ENCODE data around the gene PGK1. TPM values are rescaled to one million over a fixed set of nuclear protein-coding genes. Genes with fewer than 3 reads are reported as not detected.
"Not testable (repeated sequence)": the region's sequence is repeated elsewhere in the genome, so short reads cannot be mapped to it uniquely, and the experiment has no call there.

The PGK1 gene
- polyA plus RNA-seq (ENCODE audit: insufficient read length in 4 of 4), result 100 to 1,000 TPM; 306 to 414 (median 379) TPM

DNA sequence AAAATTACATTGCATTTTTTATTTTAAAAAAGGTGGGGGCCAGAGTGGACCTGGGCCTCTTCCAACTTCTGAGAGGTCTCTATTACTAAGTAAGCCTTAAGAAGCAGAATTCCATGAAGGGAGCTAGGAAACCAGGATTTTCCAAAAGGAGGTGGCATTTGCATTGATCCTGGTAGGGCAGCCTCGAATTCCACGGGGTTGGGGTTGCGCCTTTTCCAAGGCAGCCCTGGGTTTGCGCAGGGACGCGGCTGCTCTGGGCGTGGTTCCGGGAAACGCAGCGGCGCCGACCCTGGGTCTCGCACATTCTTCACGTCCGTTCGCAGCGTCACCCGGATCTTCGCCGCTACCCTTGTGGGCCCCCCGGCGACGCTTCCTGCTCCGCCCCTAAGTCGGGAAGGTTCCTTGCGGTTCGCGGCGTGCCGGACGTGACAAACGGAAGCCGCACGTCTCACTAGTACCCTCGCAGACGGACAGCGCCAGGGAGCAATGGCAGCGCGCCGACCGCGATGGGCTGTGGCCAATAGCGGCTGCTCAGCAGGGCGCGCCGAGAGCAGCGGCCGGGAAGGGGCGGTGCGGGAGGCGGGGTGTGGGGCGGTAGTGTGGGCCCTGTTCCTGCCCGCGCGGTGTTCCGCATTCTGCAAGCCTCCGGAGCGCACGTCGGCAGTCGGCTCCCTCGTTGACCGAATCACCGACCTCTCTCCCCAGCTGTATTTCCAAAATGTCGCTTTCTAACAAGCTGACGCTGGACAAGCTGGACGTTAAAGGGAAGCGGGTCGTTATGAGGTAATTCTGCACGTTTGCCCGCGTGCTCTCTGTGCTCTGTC lies at the start of gene PGK1:
TSS of gene PGK1 (plus strand) at position 626 of the 824 bp plus-strand sequence. CDS start at position 719, 93 bp downstream.
- DNase-seq (ENCODE audit: low read depth in 4 of 4, low spot score in 2 of 4), result peak; percentile 58 to 86 (median 77)

DNA sequence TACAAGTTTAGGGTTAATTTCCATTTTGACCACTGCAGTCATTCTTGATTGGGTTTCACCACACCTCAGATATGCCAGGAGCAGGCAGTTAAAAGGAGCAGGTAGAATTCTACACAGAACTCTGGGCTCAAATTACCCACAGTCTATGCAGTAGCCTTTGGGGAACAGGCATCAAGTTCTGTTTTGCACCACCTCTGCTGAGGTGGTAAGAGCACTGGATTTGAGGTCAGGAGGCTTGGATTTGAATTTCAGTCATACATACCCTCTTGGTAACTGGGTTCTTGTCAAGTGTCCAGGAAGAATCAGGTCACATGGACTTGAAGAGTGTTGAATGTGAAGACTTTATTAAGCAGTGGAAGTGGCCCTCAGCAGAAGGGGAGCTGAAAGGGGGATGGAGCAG lies 40.4 kb upstream of the PGK1 start:
- DNase-seq (ENCODE audit: low read depth in 4 of 4, low spot score in 2 of 4), result no peak

DNA sequence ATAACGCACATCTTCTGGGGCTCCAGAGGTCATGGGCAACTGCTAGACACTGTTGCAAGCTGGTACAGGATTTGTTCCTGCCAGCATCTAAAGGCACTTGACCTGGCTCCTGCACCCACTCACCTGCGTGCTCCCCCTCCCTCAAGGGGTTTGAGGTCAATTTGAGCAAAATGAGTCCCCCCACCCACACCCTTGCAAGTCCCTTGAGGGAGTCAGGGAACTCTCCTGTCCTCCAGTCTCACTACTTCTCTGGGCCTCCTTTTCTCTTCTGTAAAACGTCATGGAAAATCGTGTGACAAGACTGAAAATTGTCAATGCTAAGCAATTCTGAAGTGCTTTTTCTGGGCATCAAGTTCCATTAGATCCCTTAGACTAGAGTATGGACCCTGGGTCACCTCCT lies 39.9 kb upstream of the PGK1 start:
- no peak for DNase-seq (ENCODE audit: low read depth in 4 of 4, low spot score in 2 of 4)

DNA sequence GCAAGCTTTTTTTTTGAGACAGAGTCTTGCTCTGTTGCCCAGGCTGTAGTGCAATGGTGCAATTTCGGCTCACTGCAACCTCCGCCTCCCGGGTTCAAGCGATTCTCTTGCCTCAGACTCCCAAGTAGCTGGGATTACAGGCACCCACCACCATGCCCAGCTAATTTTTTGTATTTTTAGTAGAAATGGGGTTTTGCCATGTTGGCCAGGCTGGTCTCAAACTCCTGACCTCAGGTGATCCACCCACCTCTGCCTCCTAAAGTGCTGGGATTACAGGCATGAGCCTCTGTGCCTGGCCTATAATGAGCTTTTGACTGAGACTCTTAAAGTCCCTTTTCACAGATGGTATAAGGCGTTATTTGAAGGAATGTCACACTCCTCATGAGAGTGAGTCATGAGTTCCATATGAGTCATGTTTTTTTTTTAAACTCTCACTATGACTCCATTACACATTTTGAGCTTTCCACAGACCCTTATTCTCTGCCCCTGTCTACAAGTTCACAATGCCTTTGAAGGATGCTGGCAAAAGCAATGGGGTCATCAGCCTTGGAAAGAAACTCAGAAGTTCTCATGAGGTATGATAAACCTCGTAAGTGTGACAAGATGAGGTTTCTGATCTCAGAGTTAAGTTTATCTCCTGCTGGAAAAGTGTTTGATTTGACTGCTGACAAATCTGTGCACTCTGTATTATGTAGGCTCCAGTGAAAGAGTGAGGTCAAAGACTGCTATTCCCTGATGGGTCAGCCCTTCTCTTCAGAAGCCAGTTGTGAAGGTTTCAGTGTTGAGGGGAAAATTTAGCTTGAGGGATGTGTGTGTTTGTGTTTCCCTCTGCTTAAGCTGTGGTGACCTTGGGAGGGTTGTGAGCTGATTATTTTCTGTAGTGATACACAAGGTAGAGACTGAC lies 39.1 kb upstream of the PGK1 start:
- not testable (repeated sequence) for DNase-seq (ENCODE audit: low read depth in 4 of 4, low spot score in 2 of 4)

DNA sequence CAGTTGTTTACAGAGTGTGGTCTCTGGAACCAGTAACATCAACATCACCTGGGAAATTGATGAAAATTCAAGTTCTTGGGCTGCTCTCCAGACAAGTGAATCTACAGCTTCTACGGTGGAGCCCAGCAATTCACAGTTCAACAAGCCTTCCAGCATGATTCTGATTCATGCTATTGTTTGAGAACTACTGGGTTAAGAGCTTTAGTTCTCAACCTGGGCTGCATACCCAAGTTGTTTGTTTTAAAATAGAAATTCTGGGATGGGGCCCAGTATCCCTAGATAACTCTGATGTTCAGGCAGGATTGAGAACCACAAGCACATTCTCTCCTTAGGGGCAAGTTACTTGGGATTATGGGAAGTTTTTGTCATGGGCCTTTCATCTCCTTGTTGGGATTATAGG lies 37.9 kb upstream of the PGK1 start:
- DNase-seq (ENCODE audit: low read depth in 4 of 4, low spot score in 2 of 4), result no peak

DNA sequence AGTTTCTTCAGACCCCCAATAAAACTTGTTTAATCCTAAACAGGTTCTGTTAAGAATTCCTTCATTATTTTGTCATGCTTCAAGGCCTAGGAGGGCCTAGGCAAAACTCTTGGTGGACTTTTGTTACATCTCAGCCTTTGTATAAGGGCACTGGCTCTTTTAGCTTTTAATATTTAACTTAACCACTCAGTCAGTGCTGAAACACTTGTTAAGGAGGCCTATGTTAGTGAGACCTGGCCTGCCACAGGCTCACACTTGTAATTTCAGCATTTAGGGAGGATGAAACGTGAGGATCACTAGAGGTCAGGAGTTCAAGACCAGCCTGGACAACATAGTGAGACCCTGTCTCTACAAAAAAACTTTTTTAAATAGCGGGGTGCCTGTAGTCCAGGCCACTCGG lies 32.7 kb upstream of the PGK1 start:
- DNase-seq (ENCODE audit: low read depth in 4 of 4, low spot score in 2 of 4), result no peak

DNA sequence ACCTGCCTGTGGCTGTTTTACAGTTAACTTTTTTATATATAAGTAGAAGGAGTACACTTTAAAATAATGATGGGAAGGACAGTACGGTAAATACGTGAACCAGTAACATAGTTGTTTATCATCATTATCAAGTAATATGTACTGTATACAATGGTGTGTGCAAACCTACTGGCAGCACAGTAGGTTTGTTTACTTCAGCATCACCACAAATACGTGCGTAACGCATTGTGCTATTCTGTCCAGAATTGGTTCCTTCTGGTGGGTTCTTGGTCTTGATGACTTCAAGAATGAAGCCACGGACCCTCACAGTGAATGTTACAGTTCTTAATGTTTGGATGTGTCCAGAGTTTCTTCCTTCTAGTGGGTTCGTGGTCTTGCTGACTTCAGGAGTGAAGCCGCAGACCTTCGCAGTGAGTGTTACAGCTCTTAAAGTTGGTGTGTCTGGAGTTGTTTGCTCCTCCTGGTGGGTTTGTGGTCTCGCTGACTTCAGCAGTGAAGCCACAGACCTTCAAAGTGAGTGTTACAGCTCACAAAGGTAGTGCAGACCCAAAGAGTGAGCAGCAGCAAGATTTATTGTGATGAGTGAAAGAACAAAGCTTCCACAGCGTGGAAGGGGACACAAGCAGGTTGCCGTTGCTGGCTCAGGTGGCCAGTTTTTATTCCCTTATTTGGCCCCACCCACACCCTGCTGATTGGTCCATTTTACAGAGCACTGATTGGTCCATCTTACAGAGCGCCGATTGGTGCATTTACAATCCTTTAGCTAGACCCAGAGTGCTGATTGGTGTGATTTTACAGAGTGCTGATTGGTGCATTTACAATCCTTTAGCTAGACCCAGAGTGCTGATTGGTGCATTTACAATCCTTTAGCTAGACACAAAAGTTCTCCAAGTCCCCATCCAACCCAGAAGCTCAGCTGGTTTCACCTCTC lies 30.6 kb upstream of the PGK1 start:
- not testable (repeated sequence) for DNase-seq (ENCODE audit: low read depth in 4 of 4, low spot score in 2 of 4)

DNA sequence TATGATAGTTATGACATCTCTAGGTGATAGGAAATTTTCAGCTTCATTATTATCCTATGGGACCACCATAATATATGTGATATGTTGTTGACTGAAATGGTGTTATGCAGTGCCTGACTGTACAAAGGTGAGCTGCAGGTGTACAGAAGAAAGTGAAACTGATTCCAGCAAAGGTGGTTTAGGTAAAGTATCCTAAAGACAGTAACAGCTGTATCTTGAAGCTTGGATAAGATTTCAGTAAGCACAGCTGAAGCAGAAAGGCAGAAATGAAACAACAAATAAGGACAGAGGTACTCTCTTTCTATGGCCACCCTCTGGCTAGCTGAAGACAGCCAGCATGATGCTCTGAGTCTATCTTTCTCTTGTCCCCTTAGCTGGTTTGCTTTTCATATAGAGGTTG lies 30.0 kb upstream of the PGK1 start:
- no peak for DNase-seq (ENCODE audit: low read depth in 4 of 4, low spot score in 2 of 4)

DNA sequence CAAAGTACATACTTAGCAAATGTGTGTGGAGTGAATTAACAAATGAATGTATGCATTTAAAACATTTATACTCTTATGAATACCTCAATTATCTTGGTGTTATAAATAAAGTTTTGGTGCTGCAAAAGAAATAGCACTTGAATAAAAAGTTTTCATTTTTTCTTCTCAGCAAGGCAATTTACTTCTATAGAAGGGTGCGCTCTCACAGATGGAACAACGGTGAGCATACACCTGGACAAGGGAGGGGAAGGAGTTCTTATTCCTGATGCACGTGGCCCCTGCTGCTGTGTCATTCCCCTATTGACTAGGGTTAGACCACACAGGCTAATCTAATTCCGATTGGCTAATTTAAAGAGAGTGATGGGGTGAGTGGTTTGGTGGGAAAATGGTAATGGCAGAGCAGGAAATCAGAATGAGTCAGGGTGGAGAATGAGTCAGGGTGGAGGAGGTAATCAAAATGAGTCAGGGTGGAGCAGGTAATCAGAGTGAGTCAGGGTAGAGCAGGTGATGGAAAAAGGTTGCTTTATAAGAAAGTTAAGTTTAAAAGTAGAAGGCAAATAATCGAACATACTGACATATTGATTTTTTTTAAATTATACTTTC lies 28.2 kb upstream of the PGK1 start:
- DNase-seq (ENCODE audit: low read depth in 4 of 4, low spot score in 2 of 4), result no peak

DNA sequence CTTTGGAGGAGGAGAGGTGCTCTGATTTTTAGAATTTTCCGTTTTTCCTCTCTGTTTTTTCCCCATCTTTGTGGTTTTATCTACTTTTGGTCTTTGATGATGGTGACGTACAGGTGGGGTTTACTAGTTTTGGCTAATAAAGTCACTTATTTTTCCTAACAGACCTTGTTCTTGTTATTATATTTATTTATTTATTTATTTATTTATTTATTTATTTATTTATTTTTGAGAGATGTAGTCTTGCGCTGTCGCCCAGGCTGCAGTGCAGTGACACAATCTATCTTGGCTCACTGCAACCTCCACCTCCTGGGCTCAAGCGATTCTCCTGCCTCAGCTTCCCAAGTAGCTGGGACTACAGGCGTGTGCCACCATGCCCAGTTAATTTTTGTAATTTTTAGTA lies 22.6 kb upstream of the PGK1 start:
- DNase-seq (ENCODE audit: low read depth in 4 of 4, low spot score in 2 of 4), result not testable (repeated sequence)

DNA sequence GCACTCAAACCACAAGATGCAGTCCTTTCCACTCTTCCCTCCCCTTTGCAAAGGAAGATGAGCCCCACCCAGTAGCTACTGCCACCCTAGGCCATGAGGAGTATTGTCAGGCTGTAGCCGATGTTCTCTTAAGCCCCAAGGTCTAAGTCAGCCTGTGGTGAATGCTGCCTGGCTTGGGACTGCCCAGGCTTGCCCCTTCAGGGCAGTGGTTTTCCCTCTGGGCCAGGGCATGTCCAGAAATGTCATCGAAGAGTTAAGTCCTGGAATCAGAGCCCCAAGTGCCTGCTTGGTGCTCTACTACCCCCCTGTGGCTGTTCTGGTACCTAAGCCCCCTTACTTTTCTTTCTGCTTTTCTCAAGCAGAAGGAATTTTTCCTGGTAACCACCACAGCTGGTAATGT lies 11.8 kb upstream of the PGK1 start:
- DNase-seq (ENCODE audit: low read depth in 4 of 4, low spot score in 2 of 4), result no peak

DNA sequence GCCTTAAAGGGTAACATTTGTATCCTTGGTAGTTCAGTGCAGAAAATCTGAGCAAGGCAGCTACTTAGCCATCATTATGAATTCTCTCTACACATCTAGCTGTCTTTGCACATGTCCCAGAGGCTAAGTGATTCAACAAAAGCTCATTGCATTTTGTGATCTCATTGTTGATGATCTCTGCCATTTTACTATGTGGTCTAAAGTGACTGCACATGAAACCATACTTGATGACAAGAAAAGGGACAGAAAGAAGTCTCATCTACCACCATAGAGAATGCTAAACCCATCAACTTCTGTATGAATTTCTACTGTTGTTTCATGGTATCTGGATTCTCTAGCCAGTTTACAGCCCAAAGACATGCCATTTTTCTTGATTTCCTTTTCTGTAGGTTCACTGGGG lies 5.9 kb upstream of the PGK1 start:
- no peak for DNase-seq (ENCODE audit: low read depth in 4 of 4, low spot score in 2 of 4)

DNA sequence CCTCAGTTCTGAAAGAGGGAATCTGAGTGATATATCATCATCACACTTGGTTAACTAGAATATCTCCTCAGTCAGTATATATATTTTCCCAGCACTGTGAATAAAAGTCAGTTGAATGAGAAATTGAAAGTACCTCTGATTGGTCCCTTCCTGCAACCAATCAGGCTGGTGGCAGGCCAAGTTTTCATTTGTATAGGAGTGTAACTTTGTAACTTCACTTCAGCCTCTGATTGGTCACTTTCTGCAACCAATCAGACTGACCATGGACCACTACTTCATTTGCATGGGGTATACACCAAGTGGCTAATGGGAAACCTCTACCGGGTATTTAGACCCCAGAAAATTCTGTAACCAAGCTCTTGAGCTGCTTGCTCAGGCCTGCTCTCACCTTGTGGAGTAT lies 2.0 kb upstream of the PGK1 start:
- no peak for DNase-seq (ENCODE audit: low read depth in 4 of 4, low spot score in 2 of 4)

DNA sequence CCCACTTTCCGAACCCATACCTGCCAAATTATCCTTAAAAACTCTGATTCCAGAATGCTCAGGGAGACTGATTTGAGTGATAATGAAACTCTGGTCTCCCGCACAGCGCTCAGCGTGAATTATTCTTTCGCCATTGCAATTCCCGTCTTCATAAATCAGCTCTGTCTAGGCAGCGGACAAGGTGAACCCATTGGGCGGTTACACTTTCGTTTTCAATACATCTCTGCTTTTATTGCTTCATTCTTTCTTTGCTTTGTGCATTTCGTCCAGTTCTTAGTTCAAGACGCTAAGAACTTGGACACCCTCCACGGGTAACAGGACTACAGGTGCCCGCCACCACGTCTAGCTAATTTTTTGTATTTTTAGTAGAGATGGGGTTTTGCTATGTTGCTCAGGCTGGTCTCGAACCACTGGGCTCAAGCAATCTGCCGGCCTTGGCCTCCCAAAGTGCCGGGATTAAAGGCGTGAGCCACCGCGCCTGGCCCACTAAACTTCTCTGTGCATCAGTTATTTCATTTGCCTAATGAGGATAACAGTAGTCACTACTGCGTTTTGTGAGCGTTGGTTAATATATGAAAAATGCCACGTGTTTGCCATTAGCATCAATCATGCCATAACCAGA lies 936 bp upstream of the PGK1 start:
- DNase-seq (ENCODE audit: low read depth in 4 of 4, low spot score in 2 of 4), result no peak

DNA sequence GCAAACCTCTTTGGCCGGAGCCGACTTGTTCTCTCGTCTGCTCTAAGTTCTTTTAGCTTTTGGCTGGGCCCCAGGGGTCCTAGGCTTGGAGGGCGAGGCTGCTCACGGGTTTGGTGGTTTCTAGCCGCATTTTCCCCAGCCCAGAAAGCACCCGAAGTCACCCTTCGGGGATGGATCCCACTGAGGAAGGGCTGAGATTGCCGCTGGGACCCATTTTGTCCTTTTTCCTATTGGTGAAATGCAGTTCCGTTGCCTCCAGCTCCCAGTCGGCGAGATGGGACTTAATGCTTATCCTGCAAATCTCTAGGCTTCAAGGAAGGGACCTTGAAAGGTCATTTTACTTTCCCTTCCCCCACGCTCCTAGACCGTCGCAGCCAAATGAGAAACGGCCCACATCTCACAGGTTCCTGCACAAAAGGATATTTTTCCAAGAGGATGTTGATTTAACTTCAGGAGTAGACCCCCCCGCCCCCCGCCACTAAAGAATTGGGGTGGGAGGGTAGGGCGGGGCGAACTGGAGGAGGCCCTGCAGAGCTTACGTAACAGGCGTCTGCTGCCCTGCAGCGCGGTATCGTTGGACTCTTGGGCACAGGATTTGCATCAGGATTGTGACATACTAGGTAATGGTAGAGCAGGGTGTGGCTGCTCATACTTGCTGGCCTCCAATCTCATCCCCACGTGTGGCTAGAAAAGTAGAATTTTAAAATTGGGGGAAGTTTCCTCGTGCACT lies 564 bp downstream of the PGK1 start:
- peak in 3 of 4 donors; percentile 5 to 12 (median 7) for DNase-seq (ENCODE audit: low read depth in 4 of 4, low spot score in 2 of 4)

DNA sequence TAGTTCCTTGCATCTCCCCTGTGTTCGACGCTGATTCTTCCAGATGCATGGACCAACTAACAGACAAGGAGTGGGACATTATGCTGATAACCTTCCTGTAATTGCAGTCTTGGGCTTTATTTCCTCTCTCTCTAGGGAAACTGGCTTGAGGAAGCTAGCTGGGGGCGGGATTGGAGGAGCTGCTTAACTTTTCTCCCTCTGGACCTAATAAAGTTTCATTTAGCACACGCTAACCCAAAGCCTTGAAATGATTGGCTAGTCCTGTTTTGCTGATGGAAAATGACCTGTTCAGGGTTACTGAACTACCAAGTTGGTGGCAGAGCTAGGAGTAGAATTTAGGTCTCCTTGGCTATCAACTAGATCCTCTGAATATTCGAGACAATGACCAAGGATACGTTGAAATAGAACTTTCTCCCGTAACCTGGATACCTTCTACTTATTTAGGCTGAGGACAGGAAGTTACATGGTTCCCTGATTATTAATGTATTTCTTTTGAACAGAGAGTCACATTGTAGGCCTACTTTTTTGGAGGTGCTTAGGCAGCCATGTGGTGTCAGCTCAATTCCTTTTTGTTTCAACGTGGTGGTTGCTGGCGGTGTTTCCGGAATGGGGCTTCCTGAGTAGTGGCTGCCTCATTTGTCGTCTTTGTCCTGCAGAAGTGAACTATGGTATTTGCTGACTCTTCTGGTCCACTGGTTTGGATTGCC lies 2.0 kb downstream of the PGK1 start:
- no peak for DNase-seq (ENCODE audit: low read depth in 4 of 4, low spot score in 2 of 4)

DNA sequence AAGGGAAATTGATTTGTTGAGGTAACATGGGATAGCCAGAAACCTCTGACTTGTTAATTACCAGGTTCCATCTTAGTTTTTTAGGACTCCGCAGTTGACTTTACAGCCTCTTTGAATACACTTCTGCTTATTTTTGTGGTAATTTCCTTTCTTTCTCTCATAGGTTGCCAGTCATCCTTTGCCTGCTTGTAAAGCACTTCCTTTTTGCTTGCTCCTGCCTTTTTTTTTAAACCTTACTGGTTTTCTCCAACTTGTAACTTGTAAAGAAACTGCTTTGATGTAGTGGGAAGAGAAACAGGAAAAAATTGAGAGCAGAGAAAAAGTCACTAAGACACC lies 2.6 kb downstream of the PGK1 start:
- no peak for DNase-seq (ENCODE audit: low read depth in 4 of 4, low spot score in 2 of 4)

DNA sequence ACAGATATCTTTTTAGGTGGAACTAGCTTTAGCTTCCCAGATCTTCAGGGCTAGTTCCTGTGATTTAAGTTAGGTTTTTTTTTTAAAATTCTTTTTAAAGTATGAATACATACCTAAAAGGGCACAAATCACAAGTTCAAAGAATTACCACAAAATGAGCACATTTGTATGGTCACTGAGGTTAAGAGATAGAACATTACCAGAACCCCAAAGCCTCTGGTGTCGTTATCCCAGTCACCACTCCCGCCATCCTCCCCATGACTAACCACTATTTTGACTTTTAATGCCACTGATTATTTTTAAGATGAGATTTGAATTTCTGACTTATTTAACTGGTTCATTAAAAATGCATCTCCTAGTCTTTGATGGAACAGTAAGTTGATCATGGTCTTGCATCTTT lies 5.4 kb downstream of the PGK1 start:
- no peak for DNase-seq (ENCODE audit: low read depth in 4 of 4, low spot score in 2 of 4)

Data from left renal cortex interstitium (tissue), 4 donors.